Muscle of leg (tissue), 11 donors: ENCODE measurements around the gene PPARD. TPM values are rescaled to one million over a fixed set of nuclear protein-coding genes. Genes with fewer than 3 reads are reported as not detected.

Source experiments
- DNase-seq: peaks from one replicate; pipeline ENCODE4 v3.0.0; 2013
- H3K27ac ChIP-seq: one replicate; pipeline ENCODE4 v1.5.1; 2013; ENCODE audit warnings: mild to moderate bottlenecking, low read length, control low read depth
- H3K27me3 ChIP-seq: one replicate; pipeline ENCODE4 v1.6.1; 2013; ENCODE audit warnings: low read length; ENCODE audit not compliant: control insufficient read depth, insufficient read depth
- H3K36me3 ChIP-seq: one replicate; pipeline ENCODE4 v1.6.1; 2013; ENCODE audit warnings: low read length; ENCODE audit not compliant: control insufficient read depth, insufficient read depth
- H3K4me1 ChIP-seq: one replicate; pipeline ENCODE4 v1.6.1; 2013; ENCODE audit warnings: low read length; ENCODE audit not compliant: control insufficient read depth, insufficient read depth
- H3K4me3 ChIP-seq: one replicate; pipeline ENCODE4 v1.5.1; 2013; ENCODE audit warnings: low read length, control low read depth
- H3K9me3 ChIP-seq: replicated peaks from 2 replicates; pipeline ENCODE4 v1.6.1; 2013; ENCODE audit warnings: low read depth, low read length; ENCODE audit not compliant: control insufficient read depth
- WGBS: methylation state at CpG from one replicate; pipeline ENCODE4 v1.1.5; 2013; ENCODE audit warnings: missing lambda C conversion rate; ENCODE audit not compliant: insufficient coverage; 5-methylcytosine and 5-hydroxymethylcytosine counted together
- polyA plus RNA-seq, 8 donors: library from polyadenylated mRNA; unstranded; fragments of 120-200 nt; gene quantifications; one replicate each; pipeline versions ENCODE4 v1.2.1 to v1.2.3, GENCODE V29; 2013; ENCODE audit warnings: inconsistent platforms in 1 of 8, low replicate concordance in 1 of 8; ENCODE audit not compliant: insufficient read length in 8 of 8, insufficient read depth in 1 of 8
- total RNA-seq: library from RNA; stranded (reverse); fragments of 120-200 nt; gene quantifications from one replicate; pipeline ENCODE4 v1.2.4, GENCODE V29; 2013

Gene PPARD
- total and polyA plus RNA-seq, 9 donors, result 5.9 to 26.4 (median 21.8) TPM

DNA sequence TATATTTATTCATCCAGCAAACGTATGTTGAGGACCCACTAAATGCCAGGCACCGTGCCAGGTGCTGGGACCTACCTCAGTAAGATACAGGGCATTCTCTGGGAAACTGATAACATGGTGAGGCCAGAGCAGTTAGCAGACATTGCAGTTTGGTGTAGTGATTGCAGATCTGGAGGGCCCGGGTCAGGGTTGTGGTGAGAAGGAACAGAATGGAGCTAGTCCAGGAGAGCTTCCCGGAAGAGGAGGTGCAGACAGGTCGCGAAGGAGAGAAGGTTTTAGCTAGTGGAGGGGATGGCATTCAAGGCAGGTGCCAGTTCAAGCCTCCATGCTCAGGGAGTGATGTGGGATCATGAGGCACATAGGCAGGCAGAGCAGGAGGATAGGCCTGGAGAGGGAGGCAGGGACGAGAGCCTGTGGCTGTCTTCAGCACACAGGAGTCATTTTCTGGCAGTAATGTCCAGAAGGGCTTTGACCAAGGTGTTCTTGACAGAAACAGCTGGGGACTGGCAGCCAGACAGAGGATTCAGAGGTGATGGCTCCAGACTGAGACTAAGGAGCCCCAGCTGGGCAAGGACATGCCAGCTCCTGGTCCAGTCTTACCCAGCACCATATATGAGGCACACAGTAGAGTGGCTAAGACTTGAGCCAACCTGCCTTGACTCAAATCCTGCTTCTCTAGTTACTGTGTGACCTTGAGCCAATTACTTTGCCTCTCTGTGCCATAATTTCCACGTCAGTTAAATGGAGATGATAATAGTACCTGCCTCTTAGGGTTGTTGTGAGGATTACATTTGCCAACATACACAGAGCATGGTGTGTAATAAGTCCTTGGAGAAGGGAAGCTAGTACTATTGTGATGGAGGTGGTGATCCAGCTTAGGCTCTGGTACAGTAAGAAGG lies 61.4 kb downstream of the PPARD start:
- H3K27me3 ChIP-seq, result no peaks in the 10 kb centered on the region
- H3K9me3 ChIP-seq, result no peaks in the 10 kb centered on the region
- H3K36me3 ChIP-seq, result no peaks in the 10 kb centered on the region
- no peak overlapping the region for H3K27ac ChIP-seq
- DNase-seq, result no peak
- H3K4me3 ChIP-seq, result no peak overlapping the region
- WGBS, result 89% methylated on average over 7 of the region's 8 CpGs
- H3K4me1 ChIP-seq, result peaks cover 12% of the 10 kb centered on the region

DNA sequence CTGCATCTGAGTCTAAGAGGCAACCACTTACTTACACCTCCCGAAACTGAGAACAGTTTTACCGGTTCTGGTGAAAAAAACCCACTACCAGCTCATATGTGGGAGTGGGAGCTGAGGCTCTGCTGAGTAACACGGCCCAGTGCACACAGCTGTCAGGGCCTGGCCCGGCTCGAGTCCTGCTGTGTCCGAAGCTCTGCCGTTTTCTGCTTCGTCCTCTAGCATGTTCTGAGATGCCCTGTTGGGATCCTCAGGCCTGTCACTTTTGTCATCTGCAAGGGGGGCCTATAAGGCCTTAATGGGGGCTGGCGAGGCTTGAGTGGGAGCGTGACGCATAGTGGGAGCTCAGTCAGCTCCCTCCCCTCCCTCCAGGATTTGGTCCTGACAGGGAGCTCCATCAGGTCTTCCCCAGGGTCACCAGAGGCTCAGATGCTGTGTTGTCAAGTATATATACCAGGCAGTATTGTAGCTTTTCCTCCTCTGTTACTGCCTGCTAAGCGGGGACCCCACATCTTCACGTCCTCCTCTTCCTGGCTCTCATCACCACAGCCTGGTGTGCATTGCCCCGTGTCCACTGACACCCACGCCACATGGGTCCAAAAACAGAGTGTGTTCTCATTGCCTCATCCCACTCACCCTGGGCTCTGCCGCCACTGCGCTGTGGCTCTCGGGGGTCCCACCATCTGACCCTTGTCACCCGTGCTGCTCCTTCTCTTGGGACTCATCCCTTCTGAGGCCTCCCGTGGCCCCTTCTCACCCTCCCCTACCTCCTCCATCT lies 64.5 kb downstream of the PPARD start:
- no peak for DNase-seq
- 81% methylated on average over 13 of the region's 20 CpGs for WGBS

DNA sequence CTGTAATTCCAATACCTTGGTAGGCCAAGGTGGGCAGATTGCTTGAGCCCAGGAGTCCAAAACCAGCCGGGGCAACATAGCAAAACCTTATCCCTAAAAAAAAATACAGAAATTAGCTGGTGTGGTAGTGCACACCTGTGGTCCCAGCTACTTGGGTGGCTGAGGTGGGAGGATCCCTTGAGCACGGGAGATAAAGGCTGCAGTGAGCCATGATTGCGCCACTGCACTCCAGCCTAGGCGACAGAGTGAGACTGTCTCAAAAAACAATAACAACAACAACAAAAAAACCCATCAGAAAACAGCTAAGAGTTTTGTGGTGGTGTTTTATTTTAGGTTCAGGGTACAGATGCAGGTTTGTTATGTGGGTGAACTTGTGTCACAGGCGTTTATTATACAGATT lies 66.9 kb downstream of the PPARD start:
- WGBS, result no CpG with 5 or more reads among the region's 5 CpGs
- no peaks in the 10 kb centered on the region for H3K9me3 ChIP-seq
- H3K27me3 ChIP-seq, result no peaks in the 10 kb centered on the region
- no peak overlapping the region for H3K27ac ChIP-seq
- H3K4me3 ChIP-seq, result no peak overlapping the region
- peaks cover 28% of the 10 kb centered on the region for H3K36me3 ChIP-seq
- DNase-seq, result no peak
- peaks cover 7% of the 10 kb centered on the region for H3K4me1 ChIP-seq

More for the DNA sequence above, 64.5 kb downstream of the PPARD start:
- peaks cover 12% of the 10 kb centered on the region for H3K4me1 ChIP-seq
- H3K27me3 ChIP-seq, result no peaks in the 10 kb centered on the region
- H3K4me3 ChIP-seq, result no peak overlapping the region
- no peaks in the 10 kb centered on the region for H3K9me3 ChIP-seq
- H3K27ac ChIP-seq, result no peak overlapping the region
- peaks cover 11% of the 10 kb centered on the region for H3K36me3 ChIP-seq

DNA sequence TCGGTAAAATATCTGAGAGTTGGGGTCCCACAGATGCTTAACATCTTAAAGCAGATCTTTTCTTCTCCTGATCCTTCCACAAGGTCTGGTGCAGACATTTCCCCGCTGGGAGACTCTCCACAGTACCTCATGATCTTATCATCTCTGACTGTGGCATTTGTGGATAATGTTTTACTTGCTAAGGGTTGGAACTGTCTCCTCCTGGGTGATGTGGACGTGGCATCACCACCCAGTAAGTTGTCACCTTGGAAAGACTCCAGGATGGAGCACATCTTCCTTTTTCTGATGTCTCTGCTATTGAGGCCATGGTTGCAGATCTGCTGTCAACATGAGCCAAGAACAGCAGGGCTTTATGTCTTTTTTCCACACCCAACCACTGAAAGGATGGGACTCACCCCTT lies 67.8 kb downstream of the PPARD start:
- Histone ChIP-seq H3K4me3 (no peak overlapping the region), H3K36me3 (peaks cover 34% of the 10 kb centered on the region), H3K4me1 (peaks cover 13% of the 10 kb centered on the region), H3K27me3 (no peaks in the 10 kb centered on the region), H3K9me3 (no peaks in the 10 kb centered on the region), H3K27ac (no peak overlapping the region)
- DNase-seq, result no peak
- WGBS, result 63% methylated on average over 1 of the region's 3 CpGs

DNA sequence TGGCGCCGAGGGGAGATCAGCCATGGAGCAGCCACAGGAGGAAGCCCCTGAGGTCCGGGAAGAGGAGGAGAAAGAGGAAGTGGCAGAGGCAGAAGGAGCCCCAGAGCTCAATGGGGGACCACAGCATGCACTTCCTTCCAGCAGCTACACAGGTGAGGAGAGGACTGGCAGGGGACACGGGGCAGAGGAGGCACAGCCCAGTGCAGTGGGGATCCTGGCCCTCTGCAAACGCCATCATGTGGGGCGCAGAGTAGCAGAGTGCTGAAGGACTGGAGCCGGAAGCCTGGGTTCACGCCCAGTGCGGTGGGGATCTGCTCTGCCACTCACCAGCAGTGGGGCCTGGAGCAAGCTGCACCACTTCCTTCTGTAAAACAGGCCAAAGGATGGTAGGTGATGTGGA lies 68.7 kb downstream of the PPARD start:
- Histone ChIP-seq H3K9me3 (no peaks in the 10 kb centered on the region), H3K27me3 (no peaks in the 10 kb centered on the region), H3K36me3 (peaks cover 34% of the 10 kb centered on the region), H3K4me3 (no peak overlapping the region), H3K27ac (no peak overlapping the region), H3K4me1 (peaks cover 14% of the 10 kb centered on the region)
- DNase-seq, result no peak
- WGBS, result 88% methylated on average over 9 of the region's 9 CpGs

DNA sequence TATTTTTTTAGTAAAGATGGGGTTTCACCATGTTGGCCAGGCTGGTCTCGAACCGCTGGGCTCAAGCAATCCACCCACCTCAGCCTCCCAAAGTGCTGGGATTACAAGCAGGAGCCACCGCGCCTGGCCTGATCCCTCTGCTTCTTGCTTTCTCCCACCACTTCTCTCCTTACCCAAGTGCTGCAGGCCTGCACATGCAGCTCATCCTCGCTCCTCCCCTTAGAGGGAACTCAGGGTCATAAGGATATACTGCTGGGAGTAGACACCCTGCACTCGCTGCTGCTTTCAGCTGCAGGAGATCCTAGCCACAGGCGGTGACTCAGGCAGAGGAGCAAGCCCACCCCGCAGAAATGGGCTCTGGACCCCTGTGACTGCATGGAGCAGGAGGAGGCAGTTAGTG lies 69.7 kb downstream of the PPARD start:
- Histone ChIP-seq H3K4me1 (peaks cover 14% of the 10 kb centered on the region), H3K36me3 (peaks cover 36% of the 10 kb centered on the region), H3K27ac (no peak overlapping the region), H3K9me3 (no peaks in the 10 kb centered on the region), H3K27me3 (no peaks in the 10 kb centered on the region), H3K4me3 (no peak overlapping the region)
- 86% methylated on average over 4 of the region's 8 CpGs for WGBS
- no peak for DNase-seq

DNA sequence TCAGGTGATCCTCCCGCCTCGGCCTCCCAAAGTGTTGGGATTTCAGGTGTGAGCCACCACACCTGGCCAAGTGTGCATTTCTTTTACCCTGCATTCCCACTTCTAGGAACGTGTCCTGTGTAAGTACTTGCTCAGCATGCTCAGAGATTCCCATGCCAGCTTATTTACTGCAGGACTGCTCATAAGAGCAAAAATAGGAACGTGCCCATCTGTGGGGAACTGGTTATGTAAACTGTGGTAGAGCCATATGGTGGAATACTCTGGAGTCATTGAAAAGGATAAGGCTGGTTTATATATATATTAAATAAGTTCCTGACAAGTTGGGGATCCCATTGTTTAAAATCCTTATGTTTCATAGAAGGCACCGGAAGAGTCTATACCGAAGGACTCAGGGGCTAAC lies 71.6 kb downstream of the PPARD start:
- H3K9me3 ChIP-seq, result no peaks in the 10 kb centered on the region
- H3K27me3 ChIP-seq, result no peaks in the 10 kb centered on the region
- H3K4me3 ChIP-seq, result no peak overlapping the region
- peaks cover 46% of the 10 kb centered on the region for H3K36me3 ChIP-seq
- no peak overlapping the region for H3K27ac ChIP-seq
- 93% methylated on average over 2 of the region's 6 CpGs for WGBS
- H3K4me1 ChIP-seq, result peaks cover 10% of the 10 kb centered on the region
- no peak for DNase-seq

DNA sequence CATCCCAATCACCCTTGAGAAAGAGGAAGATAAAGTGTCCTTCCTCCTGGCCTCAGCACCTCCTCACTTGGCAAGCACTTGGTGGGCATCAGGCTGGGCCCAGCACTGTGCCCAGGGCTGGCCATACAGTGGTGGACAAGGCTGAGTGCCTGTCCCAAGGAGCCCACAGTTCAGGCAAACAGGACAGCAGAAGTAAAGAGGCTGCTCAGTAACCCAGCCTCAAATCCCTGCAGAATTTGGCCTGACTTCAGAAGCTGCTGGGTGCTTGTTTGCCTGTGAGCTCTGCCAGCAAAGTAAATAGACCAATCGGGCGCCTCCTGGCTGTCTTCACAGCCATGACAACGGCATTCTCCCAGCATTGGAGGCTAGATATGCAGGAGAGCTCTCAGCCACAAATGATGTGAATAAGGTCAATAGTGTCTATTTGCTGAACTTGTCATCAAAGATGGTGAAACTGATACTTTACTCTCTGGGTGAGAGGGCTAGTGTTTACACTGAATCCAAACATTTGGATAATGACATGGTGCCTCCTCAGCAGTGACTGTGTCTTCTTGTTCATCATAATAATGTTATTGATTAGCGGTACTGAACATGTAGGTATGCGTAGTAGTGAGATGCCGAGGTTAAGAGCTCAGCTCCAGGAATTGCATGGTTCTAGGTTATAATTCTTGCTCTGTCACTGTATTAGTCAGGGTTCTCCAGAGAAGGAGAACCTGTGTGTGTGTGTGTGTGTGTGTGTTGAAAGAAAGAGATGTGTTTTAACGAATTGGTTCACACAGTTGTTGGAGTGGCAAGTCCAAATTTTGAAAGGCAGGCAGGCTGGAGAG lies 72.9 kb downstream of the PPARD start:
- Histone ChIP-seq H3K9me3 (no peaks in the 10 kb centered on the region), H3K4me3 (no peak overlapping the region), H3K27ac (no peak overlapping the region), H3K4me1 (peaks cover 19% of the 10 kb centered on the region), H3K27me3 (no peaks in the 10 kb centered on the region), H3K36me3 (peaks cover 55% of the 10 kb centered on the region)
- DNase-seq, result peak; percentile 76
- 52% methylated on average over 5 of the region's 7 CpGs for WGBS

DNA sequence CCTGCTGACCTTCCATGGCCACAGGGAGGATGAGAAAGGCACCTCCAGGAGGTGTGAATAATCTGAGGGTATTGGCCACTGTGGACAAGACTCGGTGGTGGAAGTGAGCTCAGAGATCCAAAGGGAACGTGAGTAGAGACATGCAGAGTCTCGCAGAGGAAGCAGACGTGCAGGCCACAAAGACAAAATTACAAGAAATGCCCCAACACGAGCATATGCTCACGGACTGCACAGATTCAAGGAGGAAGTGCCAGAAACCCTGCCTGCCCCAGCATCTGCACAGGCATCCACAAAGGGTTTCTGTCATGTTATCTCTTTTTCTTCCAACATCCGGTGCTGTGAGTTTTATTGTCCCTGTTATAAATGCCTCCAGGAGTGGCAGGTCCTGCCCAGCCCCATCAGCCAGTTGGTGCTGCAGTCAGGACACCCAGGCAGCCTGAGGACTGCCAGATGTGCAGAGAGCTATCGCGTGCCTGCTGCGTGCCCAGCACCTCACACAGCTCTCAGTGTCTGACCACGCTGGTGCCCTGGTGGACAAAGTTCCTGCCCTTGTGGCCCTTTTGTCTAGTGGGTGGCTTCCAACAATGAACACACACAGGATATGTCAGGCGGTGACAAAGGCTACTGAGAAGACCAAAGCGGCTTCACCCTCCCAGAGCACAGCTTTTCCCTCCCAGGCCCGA lies 75.8 kb downstream of the PPARD start:
- H3K36me3 ChIP-seq, result peaks cover 47% of the 10 kb centered on the region
- 62% methylated on average over 11 of the region's 14 CpGs for WGBS

More for the DNA sequence above, 75.8 kb downstream of the PPARD start:
- Histone ChIP-seq H3K4me1 (peaks cover 19% of the 10 kb centered on the region), H3K9me3 (no peaks in the 10 kb centered on the region), H3K4me3 (no peak overlapping the region), H3K27me3 (no peaks in the 10 kb centered on the region), H3K27ac (no peak overlapping the region)
- peak; percentile 57 for DNase-seq
